MCF 10A (cell line): Measurements from ENCODE around the gene BASP1. TPM values are rescaled to one million over a fixed set of nuclear protein-coding genes. Genes with fewer than 3 reads are reported as not detected.

Experiments
- BruUV-seq: library from RNA; stranded (reverse); fragments of 400-500 nt; replicated peaks from 2 replicates; lab custom pipeline; 2021; lab: Mats Ljungman, UMichigan
- CTCF ChIA-PET: fragments of 300-600 bp; sonication (Branson Sonifier 250); formaldehyde crosslinking; extraction: SDS; loops from one replicate; lab custom pipeline; 2021; ENCODE audit warnings: antibody characterized with exemption, inconsistent platforms; lab: Yijun Ruan, JAX
- POLR2A ChIA-PET: fragments of 300-600, 350-650 bp; sonication (Branson Sonifier 250); formaldehyde crosslinking; extraction: SDS; loops from one replicate; lab custom pipeline; 2020; ENCODE audit warnings: antibody characterized with exemption, inconsistent platforms; lab: Yijun Ruan, JAX
- DNase-seq: peaks from one replicate; pipeline ENCODE4 v3.0.0-alpha.2; 2018; ENCODE audit not compliant: unreplicated experiment
- H3K27ac Mint-ChIP-seq: one replicate; pipeline ENCODE4 v1.8.0; 2022; ENCODE audit warnings: mild to moderate bottlenecking, low read depth, mixed read lengths; ENCODE audit not compliant: unreplicated experiment
- H3K27me3 Mint-ChIP-seq: one replicate; pipeline ENCODE4 v1.8.0; 2022; ENCODE audit warnings: mixed read lengths; ENCODE audit not compliant: insufficient read depth, unreplicated experiment
- H3K36me3 Mint-ChIP-seq: one replicate; pipeline ENCODE4 v1.8.0; 2022; ENCODE audit warnings: mild to moderate bottlenecking, moderate library complexity, mixed read lengths; ENCODE audit not compliant: insufficient read depth, unreplicated experiment
- H3K4me1 Mint-ChIP-seq: one replicate; pipeline ENCODE4 v1.8.0; 2022; ENCODE audit warnings: mixed read lengths; ENCODE audit not compliant: insufficient read depth, unreplicated experiment
- H3K4me3 Mint-ChIP-seq: one replicate; pipeline ENCODE4 v1.8.0; 2022; ENCODE audit warnings: mild to moderate bottlenecking, moderate library complexity, mixed read lengths; ENCODE audit not compliant: unreplicated experiment
- H3K9me3 Mint-ChIP-seq: one replicate; pipeline ENCODE4 v1.8.0; 2022; ENCODE audit warnings: mixed read lengths; ENCODE audit not compliant: unreplicated experiment
- intact Hi-C: fragments of 100-400 bp; cut with micrococcal nuclease; formaldehyde crosslinking; loops from 2 replicates; pipeline ENCODE4 v1.14.1; 2022
- total RNA-seq: library from RNA; stranded (reverse); gene quantifications from 2 replicates; pipeline ENCODE4 v1.2.3, GENCODE V29; 2022
- TF ChIP-seq, protein P1 (sequence below): fragments of 200-600 bp; IDR thresholded peaks from one replicate; pipeline ENCODE4 v1.8.0; 2022; ENCODE audit warnings: antibody characterized with exemption, mild to moderate bottlenecking; ENCODE audit not compliant: unreplicated experiment

BASP1 gene
- total RNA-seq, 1 experiment from 2014 or later = 84.5 TPM

DNA sequence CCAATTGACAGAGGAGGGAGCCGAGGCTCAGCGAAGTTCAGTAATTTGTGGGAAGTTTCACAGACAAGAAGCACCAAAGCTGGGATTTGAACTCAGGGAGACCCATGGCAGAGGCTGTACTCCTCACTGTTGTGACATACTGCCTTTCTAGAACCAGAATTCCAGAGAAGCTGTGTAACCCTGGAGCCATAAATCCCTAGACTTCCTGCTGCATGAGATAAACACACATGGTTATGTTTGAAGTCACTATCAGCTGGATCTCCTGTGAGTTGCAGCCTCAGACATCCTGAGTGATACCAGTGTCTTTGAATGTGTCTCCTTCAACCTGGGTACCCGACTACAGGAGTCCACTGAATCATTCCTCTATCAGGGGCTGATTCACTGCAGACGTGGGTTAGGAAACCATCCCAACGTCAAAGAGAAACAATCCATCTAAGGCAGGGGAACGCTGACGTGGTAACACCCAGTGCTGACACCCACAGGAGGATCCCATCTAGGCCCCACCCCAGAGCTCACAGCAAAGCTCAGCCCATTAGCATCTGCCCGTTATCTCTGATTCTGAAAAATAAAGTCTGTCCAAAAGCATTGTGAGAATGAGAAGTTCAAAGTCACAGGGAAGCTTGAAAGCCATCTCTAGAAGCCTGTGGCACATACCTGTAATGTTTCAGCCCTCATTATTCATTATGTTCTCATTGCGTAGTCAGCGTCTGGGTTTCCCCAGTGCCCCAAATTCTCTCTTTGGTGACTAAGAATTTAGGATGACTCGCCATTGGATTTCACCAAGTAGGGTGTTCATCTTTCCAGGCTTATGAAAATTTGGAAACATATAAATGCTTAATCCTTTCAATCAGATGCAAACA is 36.3 kb upstream of the BASP1 start:
- peak; percentile 70 for DNase-seq
- H3K4me1 Mint-ChIP-seq = peaks cover 14% of the 10 kb centered on the region
- intact Hi-C loops = loop anchor here (10.0 kb wide), 1 partner anchor 166 kb away; no protein-coding TSS in a partner anchor

DNA sequence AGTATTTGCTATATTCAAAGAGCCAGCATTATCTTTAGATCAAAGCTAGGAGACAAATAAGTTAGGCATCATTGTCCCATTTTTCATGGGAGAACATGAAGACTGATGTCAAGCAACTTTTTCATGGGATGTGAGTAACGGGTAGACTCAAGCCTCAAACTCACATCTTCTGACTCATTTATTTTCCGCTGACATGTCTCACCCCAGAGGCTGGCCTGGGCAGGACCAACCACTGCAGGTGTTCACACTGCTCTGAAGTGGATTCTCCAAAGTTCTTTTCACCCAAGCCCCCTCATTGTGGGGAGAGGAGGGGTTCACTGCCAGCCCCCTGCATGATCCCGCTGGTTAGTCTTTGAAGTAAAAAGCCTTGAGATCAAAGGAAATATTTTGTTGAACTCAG is 34.9 kb upstream of the BASP1 start:
- Mint-ChIP-seq H3K27ac (no peak overlapping the region), H3K36me3 (no peaks in the 10 kb centered on the region), H3K9me3 (no peaks in the 10 kb centered on the region), H3K4me1 (peaks cover 28% of the 10 kb centered on the region), H3K4me3 (no peak overlapping the region), H3K27me3 (no peaks in the 10 kb centered on the region)
- CTCF ChIA-PET = interaction anchor here (0.6 to 4.3 kb wide), 4 partner anchors 8 to 690 kb away, joined by 3 to 31 read pairs (median 6); no protein-coding TSS in a partner anchor
- TF ChIP-seq, protein P1, sequence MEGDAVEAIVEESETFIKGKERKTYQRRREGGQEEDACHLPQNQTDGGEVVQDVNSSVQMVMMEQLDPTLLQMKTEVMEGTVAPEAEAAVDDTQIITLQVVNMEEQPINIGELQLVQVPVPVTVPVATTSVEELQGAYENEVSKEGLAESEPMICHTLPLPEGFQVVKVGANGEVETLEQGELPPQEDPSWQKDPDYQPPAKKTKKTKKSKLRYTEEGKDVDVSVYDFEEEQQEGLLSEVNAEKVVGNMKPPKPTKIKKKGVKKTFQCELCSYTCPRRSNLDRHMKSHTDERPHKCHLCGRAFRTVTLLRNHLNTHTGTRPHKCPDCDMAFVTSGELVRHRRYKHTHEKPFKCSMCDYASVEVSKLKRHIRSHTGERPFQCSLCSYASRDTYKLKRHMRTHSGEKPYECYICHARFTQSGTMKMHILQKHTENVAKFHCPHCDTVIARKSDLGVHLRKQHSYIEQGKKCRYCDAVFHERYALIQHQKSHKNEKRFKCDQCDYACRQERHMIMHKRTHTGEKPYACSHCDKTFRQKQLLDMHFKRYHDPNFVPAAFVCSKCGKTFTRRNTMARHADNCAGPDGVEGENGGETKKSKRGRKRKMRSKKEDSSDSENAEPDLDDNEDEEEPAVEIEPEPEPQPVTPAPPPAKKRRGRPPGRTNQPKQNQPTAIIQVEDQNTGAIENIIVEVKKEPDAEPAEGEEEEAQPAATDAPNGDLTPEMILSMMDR = no peak
- intact Hi-C loops = loop anchor here (10.0 kb wide), 1 partner anchor 168 kb away; no protein-coding TSS in a partner anchor
- POLR2A ChIA-PET = interaction anchor here (0.8 kb wide), 1 partner anchor 18 kb away, joined by 3 read pairs; no protein-coding TSS in a partner anchor
- BruUV-seq = no TSS peak
- DNase-seq = no peak

More for the DNA sequence above, 36.3 kb upstream of the BASP1 start:
- ChIA-PET CTCF (interaction anchor here (0.7 to 4.3 kb wide), 4 partner anchors 10 to 48 kb away, joined by 3 to 31 read pairs (median 4); no protein-coding TSS in a partner anchor), POLR2A (interaction anchor here (0.9 to 1.4 kb wide), 3 partner anchors 9 to 245 kb away, joined by 3 to 6 read pairs (median 3); partner anchors contain the start of gene MYO10)
- H3K27ac Mint-ChIP-seq = peak overlapping the region; percentile 46
- TF ChIP-seq, protein P1 = no peak
- no peaks in the 10 kb centered on the region for H3K27me3 Mint-ChIP-seq
- peaks cover 4% of the 10 kb centered on the region for H3K9me3 Mint-ChIP-seq
- no peaks in the 10 kb centered on the region for H3K36me3 Mint-ChIP-seq
- no TSS peak for BruUV-seq
- H3K4me3 Mint-ChIP-seq = no peak overlapping the region

DNA sequence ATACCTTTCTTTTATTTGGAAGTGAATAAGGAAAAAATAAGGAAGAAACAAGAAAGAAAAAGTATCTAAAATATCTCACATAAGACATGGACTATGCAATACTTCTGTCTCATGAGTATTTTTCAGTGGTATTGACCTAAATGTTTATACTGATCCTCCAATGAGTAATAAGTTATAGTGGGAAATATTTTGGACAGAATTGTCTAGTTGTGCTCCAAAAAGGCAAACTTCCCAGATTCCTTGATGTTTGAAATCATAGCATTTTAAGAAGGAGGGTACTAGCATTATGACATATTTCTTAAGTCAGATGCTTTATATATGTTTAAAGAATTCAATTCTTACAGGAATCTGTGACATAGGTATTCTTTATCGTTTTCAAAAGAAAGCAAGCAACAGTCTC is 34.5 kb upstream of the BASP1 start:
- ChIA-PET POLR2A (interaction anchor here (0.8 to 2.5 kb wide), 2 partner anchors 18 to 247 kb away, joined by 3 to 7 read pairs; partner anchors contain the start of gene MYO10), CTCF (interaction anchor here (1.1 to 4.3 kb wide), 4 partner anchors 8 to 251 kb away, joined by 3 to 31 read pairs (median 4); no protein-coding TSS in a partner anchor)
- no peak overlapping the region for H3K4me3 Mint-ChIP-seq
- no TSS peak for BruUV-seq
- H3K27ac Mint-ChIP-seq = no peak overlapping the region
- DNase-seq = no peak
- TF ChIP-seq, protein P1 = no peak
- no peaks in the 10 kb centered on the region for H3K9me3 Mint-ChIP-seq
- H3K4me1 Mint-ChIP-seq = peaks cover 30% of the 10 kb centered on the region
- intact Hi-C loops = loop anchor here (10.0 kb wide), 1 partner anchor 168 kb away; no protein-coding TSS in a partner anchor
- H3K36me3 Mint-ChIP-seq = no peaks in the 10 kb centered on the region
- H3K27me3 Mint-ChIP-seq = no peaks in the 10 kb centered on the region

DNA sequence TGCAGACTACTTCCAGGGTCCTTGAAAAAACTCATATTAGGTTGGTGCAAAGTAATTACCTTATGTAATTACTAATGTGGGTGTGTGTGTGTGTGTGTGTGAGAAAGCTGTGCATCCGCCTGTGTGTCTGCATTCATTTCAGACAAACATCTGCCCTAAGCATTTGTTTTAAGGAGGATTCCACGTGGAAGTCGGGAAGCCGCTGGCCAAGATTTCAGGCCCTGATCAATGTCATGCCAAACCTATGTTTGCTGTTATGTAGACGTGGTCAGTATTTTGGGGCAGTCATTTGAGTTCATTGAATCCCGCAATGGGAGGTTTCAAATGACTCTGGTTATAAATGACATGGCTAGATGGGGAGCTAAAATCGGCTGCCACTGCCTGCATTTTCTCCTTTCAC is 33.6 kb upstream of the BASP1 start:
- H3K36me3 Mint-ChIP-seq = no peaks in the 10 kb centered on the region
- intact Hi-C loops = loop anchor here (10.0 kb wide), 1 partner anchor 169 kb away; no protein-coding TSS in a partner anchor
- H3K4me3 Mint-ChIP-seq = no peak overlapping the region
- H3K9me3 Mint-ChIP-seq = no peaks in the 10 kb centered on the region
- TF ChIP-seq, protein P1 = no peak
- H3K27me3 Mint-ChIP-seq = no peaks in the 10 kb centered on the region
- H3K4me1 Mint-ChIP-seq = peaks cover 30% of the 10 kb centered on the region
- no TSS peak for BruUV-seq
- CTCF ChIA-PET = interaction anchor here (1.1 to 1.7 kb wide), 4 partner anchors 18 to 392 kb away, joined by 3 to 6 read pairs (median 4); no protein-coding TSS in a partner anchor
- POLR2A ChIA-PET = interaction anchor here (1.2 to 2.5 kb wide), 2 partner anchors 248 to 250 kb away, joined by 4 to 7 read pairs; partner anchors contain the start of gene MYO10
- no peak overlapping the region for H3K27ac Mint-ChIP-seq
- no peak for DNase-seq
